ENCODE measurements around the gene DPP7. TPM values are rescaled to one million over a fixed set of nuclear protein-coding genes. Genes with fewer than 3 reads are reported as not detected.

DPP7 gene
- total and polyA plus RNA-seq, 2 experiments from 2014 or later, result 19.7 to 26.8 TPM

- H3K36me3 Mint-ChIP-seq (ENCODE audit: low read depth), result peaks cover 28% of the 10 kb centered on the region
- no peaks in the 10 kb centered on the region for H3K4me1 Mint-ChIP-seq
- Histone ChIP-seq H4K20me1 (replicated peaks; ENCODE audit: insufficient read depth) (no peaks in the 10 kb centered on the region; the same call in 1 of the 2 replicates), H3K79me2 (replicated peaks; ENCODE audit: insufficient read depth) (no peaks in the 10 kb centered on the region), H3K4me1 (ENCODE audit: insufficient read depth) (no peaks in the 10 kb centered on the region), H3K4me2 (no peak overlapping the region), H3K27me3 (ENCODE audit: insufficient read depth) (no peaks in the 10 kb centered on the region), H3K36me3 (ENCODE audit: insufficient read depth) (peaks cover 8% of the 10 kb centered on the region), H2AFZ (no peak overlapping the region), H3F3A (replicated peaks; ENCODE audit: low read depth) (peaks cover 6% of the 10 kb centered on the region; the same call in 1 of the 2 replicates), H3K9me2 (ENCODE audit: insufficient read depth) (no peaks in the 10 kb centered on the region), H3K4me3 (no peak overlapping the region), H3K27ac (ENCODE audit: low read depth) (no peak overlapping the region)
- H3K4me3 Mint-ChIP-seq, result no peak overlapping the region
- DNase-seq (ENCODE audit: low spot score) (no peak), ATAC-seq (no peak)
- H3K27ac Mint-ChIP-seq, result no peak overlapping the region
- peaks cover 4% of the 10 kb centered on the region for H3K27me3 Mint-ChIP-seq (ENCODE audit: insufficient read depth, low read depth, poor library complexity)
- TF ChIP-seq CREB1 (CRISPR knock-in tag; IDR thresholded peaks at IDR 0.05; ENCODE audit: low read depth) (no peak), CTCF (conservative IDR thresholded peaks at IDR 0.05; ENCODE audit: low read depth in 2 of 2) (no peak), ZNF331 (CRISPR knock-in tag; IDR thresholded peaks at IDR 0.05; ENCODE audit: low read depth) (no peak), STAT1 (IDR thresholded peaks at IDR 0.05; ENCODE audit: unreplicated experiment) (no peak), ETS1 (IDR thresholded peaks at IDR 0.05) (no peak), JUNB (IDR thresholded peaks at IDR 0.05; ENCODE audit: unreplicated experiment) (no peak), REST (IDR thresholded peaks at IDR 0.05; ENCODE audit: unreplicated experiment) (no peak), EZH2phosphoT487 (IDR thresholded peaks at IDR 0.05; ENCODE audit: unreplicated experiment) (no peak)
- TF ChIP-seq, protein P1, sequence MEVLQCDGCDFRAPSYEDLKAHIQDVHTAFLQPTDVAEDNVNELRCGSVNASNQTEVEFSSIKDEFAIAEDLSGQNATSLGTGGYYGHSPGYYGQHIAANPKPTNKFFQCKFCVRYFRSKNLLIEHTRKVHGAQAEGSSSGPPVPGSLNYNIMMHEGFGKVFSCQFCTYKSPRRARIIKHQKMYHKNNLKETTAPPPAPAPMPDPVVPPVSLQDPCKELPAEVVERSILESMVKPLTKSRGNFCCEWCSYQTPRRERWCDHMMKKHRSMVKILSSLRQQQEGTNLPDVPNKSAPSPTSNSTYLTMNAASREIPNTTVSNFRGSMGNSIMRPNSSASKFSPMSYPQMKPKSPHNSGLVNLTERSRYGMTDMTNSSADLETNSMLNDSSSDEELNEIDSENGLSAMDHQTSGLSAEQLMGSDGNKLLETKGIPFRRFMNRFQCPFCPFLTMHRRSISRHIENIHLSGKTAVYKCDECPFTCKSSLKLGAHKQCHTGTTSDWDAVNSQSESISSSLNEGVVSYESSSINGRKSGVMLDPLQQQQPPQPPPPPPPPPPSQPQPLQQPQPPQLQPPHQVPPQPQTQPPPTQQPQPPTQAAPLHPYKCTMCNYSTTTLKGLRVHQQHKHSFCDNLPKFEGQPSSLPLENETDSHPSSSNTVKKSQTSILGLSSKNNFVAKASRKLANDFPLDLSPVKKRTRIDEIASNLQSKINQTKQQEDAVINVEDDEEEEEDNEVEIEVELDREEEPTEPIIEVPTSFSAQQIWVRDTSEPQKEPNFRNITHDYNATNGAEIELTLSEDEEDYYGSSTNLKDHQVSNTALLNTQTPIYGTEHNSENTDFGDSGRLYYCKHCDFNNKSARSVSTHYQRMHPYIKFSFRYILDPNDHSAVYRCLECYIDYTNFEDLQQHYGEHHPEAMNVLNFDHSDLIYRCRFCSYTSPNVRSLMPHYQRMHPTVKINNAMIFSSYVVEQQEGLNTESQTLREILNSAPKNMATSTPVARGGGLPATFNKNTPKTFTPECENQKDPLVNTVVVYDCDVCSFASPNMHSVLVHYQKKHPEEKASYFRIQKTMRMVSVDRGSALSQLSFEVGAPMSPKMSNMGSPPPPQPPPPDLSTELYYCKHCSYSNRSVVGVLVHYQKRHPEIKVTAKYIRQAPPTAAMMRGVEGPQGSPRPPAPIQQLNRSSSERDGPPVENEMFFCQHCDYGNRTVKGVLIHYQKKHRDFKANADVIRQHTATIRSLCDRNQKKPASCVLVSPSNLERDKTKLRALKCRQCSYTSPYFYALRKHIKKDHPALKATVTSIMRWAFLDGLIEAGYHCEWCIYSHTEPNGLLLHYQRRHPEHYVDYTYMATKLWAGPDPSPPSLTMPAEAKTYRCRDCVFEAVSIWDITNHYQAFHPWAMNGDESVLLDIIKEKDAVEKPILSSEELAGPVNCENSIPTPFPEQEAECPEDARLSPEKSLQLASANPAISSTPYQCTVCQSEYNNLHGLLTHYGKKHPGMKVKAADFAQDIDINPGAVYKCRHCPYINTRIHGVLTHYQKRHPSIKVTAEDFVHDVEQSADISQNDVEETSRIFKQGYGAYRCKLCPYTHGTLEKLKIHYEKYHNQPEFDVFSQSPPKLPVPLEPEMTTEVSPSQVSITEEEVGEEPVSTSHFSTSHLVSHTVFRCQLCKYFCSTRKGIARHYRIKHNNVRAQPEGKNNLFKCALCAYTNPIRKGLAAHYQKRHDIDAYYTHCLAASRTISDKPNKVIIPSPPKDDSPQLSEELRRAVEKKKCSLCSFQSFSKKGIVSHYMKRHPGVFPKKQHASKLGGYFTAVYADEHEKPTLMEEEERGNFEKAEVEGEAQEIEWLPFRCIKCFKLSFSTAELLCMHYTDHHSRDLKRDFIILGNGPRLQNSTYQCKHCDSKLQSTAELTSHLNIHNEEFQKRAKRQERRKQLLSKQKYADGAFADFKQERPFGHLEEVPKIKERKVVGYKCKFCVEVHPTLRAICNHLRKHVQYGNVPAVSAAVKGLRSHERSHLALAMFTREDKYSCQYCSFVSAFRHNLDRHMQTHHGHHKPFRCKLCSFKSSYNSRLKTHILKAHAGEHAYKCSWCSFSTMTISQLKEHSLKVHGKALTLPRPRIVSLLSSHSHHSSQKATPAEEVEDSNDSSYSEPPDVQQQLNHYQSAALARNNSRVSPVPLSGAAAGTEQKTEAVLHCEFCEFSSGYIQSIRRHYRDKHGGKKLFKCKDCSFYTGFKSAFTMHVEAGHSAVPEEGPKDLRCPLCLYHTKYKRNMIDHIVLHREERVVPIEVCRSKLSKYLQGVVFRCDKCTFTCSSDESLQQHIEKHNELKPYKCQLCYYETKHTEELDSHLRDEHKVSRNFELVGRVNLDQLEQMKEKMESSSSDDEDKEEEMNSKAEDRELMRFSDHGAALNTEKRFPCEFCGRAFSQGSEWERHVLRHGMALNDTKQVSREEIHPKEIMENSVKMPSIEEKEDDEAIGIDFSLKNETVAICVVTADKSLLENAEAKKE (CRISPR knock-in tag; IDR thresholded peaks at IDR 0.05), result no peak
- 0 out of 3 replicates have a peak, but pooled peaks cover 2% of the 10 kb centered on the region for H3K9me3 Mint-ChIP-seq
Measured at GRCh38 chr9:137096785-137097546, 17.6 kb downstream of the DPP7 start.
